Ectodermal cell (in vitro differentiated cells): ENCODE measurements around the gene APLF.
"Not testable (repeated sequence)": the region's sequence is repeated elsewhere in the genome, so short reads cannot be mapped to it uniquely, and the experiment has no call there.

Experiments
- H3K27ac ChIP-seq: 2 replicates; pipeline ENCODE4 v1.7.0; 2013; ENCODE audit warnings: mild to moderate bottlenecking, low read depth, low read length; ENCODE audit not compliant: insufficient read depth, poor library complexity, severe bottlenecking
- H3K27me3 ChIP-seq: 2 replicates; pipeline ENCODE4 v1.7.0; 2013; ENCODE audit warnings: mild to moderate bottlenecking, low read length; ENCODE audit not compliant: insufficient read depth, control insufficient read depth, poor library complexity, severe bottlenecking
- H3K36me3 ChIP-seq: one replicate; pipeline ENCODE4 v1.7.0; 2013; ENCODE audit warnings: low read length; ENCODE audit not compliant: control insufficient read depth, insufficient read depth
- H3K4me1 ChIP-seq: one replicate; pipeline ENCODE4 v1.7.0; 2013; ENCODE audit warnings: low read length; ENCODE audit not compliant: control insufficient read depth, insufficient read depth
- H3K4me3 ChIP-seq: 2 replicates; pipeline ENCODE4 v1.7.0; 2013; ENCODE audit warnings: low read depth, low read length, control low read depth; ENCODE audit not compliant: insufficient read depth
- H3K9me3 ChIP-seq: 2 replicates; pipeline ENCODE4 v1.7.0; 2013; ENCODE audit warnings: mild to moderate bottlenecking, low read length, moderate library complexity; ENCODE audit not compliant: control insufficient read depth
- WGBS, 2 experiments: methylation state at CpG; one replicate each; pipeline ENCODE4 v1.1.7; 2013; ENCODE audit warnings: missing lambda C conversion rate in 2 of 2; 5-methylcytosine and 5-hydroxymethylcytosine counted together

The APLF gene

GRCh38 chr2:68526943-68527342, 59.6 kb downstream of the APLF start:
- not testable (repeated sequence) for H3K4me1 ChIP-seq, H3K27me3 ChIP-seq, H3K27ac ChIP-seq, H3K4me3 ChIP-seq, H3K9me3 ChIP-seq, H3K36me3 ChIP-seq
- WGBS, 2 experiments = 93 to 97% methylated on average over 16 of the region's 16 CpGs

- H3K9me3 ChIP-seq, H3K27me3 ChIP-seq, H3K4me1 ChIP-seq, H3K27ac ChIP-seq, H3K36me3 ChIP-seq, H3K4me3 ChIP-seq: not testable (repeated sequence)
- WGBS, 2 experiments = 96 to 97% methylated on average over 38 of the region's 38 CpGs
Observed at GRCh38 chr2:68527343-68528081, 60.1 kb downstream of the APLF start.

- not testable (repeated sequence) for H3K27me3 ChIP-seq, H3K4me3 ChIP-seq, H3K36me3 ChIP-seq, H3K4me1 ChIP-seq, H3K9me3 ChIP-seq, H3K27ac ChIP-seq
- 96% methylated on average over 16 of the region's 16 CpGs for WGBS, 2 experiments
Observed at GRCh38 chr2:68529156-68529555, 61.8 kb downstream of the APLF start.

- H3K27me3 ChIP-seq, H3K9me3 ChIP-seq, H3K27ac ChIP-seq, H3K4me3 ChIP-seq, H3K36me3 ChIP-seq, H3K4me1 ChIP-seq: not testable (repeated sequence)
- 91 to 95% methylated on average over 13 of the region's 17 CpGs for WGBS, 2 experiments
Observed at GRCh38 chr2:68529651-68530050, 62.3 kb downstream of the APLF start.

- Histone ChIP-seq H3K27me3 (no peaks in the 10 kb centered on the region), H3K4me3 (no peak overlapping the region), H3K36me3 (no peaks in the 10 kb centered on the region), H3K9me3 (no peaks in the 10 kb centered on the region), H3K4me1 (no peaks in the 10 kb centered on the region), H3K27ac (no peak overlapping the region)
- 98% methylated on average over 3 of the region's 3 CpGs for WGBS, 2 experiments
Observed at GRCh38 chr2:68536000-68536399, 68.6 kb downstream of the APLF start.

- 86 to 95% methylated on average over 3 to 4 of the region's 4 CpGs for WGBS, 2 experiments
- Histone ChIP-seq H3K27ac (no peak overlapping the region), H3K36me3 (no peaks in the 10 kb centered on the region), H3K9me3 (no peaks in the 10 kb centered on the region), H3K4me1 (no peaks in the 10 kb centered on the region), H3K27me3 (no peaks in the 10 kb centered on the region), H3K4me3 (no peak overlapping the region)
Observed at GRCh38 chr2:68537011-68537410, 69.6 kb downstream of the APLF start.

GRCh38 chr2:68537809-68538208, 70.4 kb downstream of the APLF start:
- Histone ChIP-seq H3K9me3 (no peaks in the 10 kb centered on the region), H3K4me3 (no peak overlapping the region), H3K4me1 (no peaks in the 10 kb centered on the region), H3K27me3 (no peaks in the 10 kb centered on the region), H3K36me3 (no peaks in the 10 kb centered on the region), H3K27ac (no peak overlapping the region)
- 93 to 100% methylated on average over 2 of the region's 2 CpGs for WGBS, 2 experiments

GRCh38 chr2:68544811-68545210, 77.4 kb downstream of the APLF start:
- no peaks in the 10 kb centered on the region for H3K4me1 ChIP-seq
- 94 to 100% methylated on average over 2 of the region's 2 CpGs for WGBS, 2 experiments
- H3K36me3 ChIP-seq = no peaks in the 10 kb centered on the region
- no peaks in the 10 kb centered on the region for H3K9me3 ChIP-seq
- H3K27ac ChIP-seq = no peak overlapping the region
- no peaks in the 10 kb centered on the region for H3K27me3 ChIP-seq
- no peak overlapping the region for H3K4me3 ChIP-seq

- Histone ChIP-seq H3K9me3 (no peaks in the 10 kb centered on the region), H3K4me3 (no peak overlapping the region), H3K36me3 (no peaks in the 10 kb centered on the region), H3K27ac (no peak overlapping the region), H3K27me3 (no peaks in the 10 kb centered on the region), H3K4me1 (no peaks in the 10 kb centered on the region)
- WGBS, 2 experiments = 100% methylated on average over 1 of the region's 1 CpG; no CpG with 5 or more reads in 1 of the 2 experiments
Observed at GRCh38 chr2:68548396-68548795, 81.0 kb downstream of the APLF start.

GRCh38 chr2:68553098-68553497, 85.7 kb downstream of the APLF start:
- no peak overlapping the region for H3K4me3 ChIP-seq
- no peaks in the 10 kb centered on the region for H3K36me3 ChIP-seq
- no peak overlapping the region for H3K27ac ChIP-seq
- H3K9me3 ChIP-seq = no peaks in the 10 kb centered on the region
- 59 to 100% methylated on average over 1 of the region's 1 CpG for WGBS, 2 experiments
- H3K27me3 ChIP-seq = no peaks in the 10 kb centered on the region
- H3K4me1 ChIP-seq = no peaks in the 10 kb centered on the region
